CD14-positive monocyte (primary cell): Measurements from ENCODE around the gene HCAR1. TPM values are rescaled to one million over a fixed set of nuclear protein-coding genes. Genes with fewer than 3 reads are reported as not detected.
A peak's percentile ranks its signal among the peaks of the same experiment; 100 is the strongest.

Source experiments
- DNase-seq, 3 donors: peaks; one replicate each; pipeline ENCODE4 v3.0.0-alpha.2; 2011 to 2022
- H2AFZ ChIP-seq: 2 replicates; pipeline ENCODE4 v1.6.0; 2012; ENCODE audit warnings: mild to moderate bottlenecking, low read depth, low read length, inconsistent platforms; ENCODE audit not compliant: insufficient read depth, poor library complexity, severe bottlenecking
- H3K27ac ChIP-seq, 2 donors: 1 replicate in 1 of 2; 2 replicates in 1 of 2; pipeline ENCODE4 v1.5.1; 2012 to 2013; ENCODE audit warnings: low read length in 2 of 2, control low read depth in 1 of 2, inconsistent platforms in 1 of 2, low read depth in 1 of 2, mild to moderate bottlenecking in 1 of 2
- H3K27me3 ChIP-seq, 2 donors: one replicate each; pipeline versions ENCODE4 v1.6.0 to v1.6.1; 2011 to 2013; ENCODE audit warnings: low read length in 2 of 2; ENCODE audit not compliant: control insufficient read depth in 2 of 2, insufficient read depth in 2 of 2
- H3K36me3 ChIP-seq, 2 donors: replicated peaks in 1 of 2; 1 replicate in 1 of 2; 2 replicates in 1 of 2; pipeline versions ENCODE4 v1.5.1 to v1.6.1; 2012 to 2013; ENCODE audit warnings: low read length in 2 of 2, control low read depth in 1 of 2, inconsistent platforms in 1 of 2, mild to moderate bottlenecking in 1 of 2; ENCODE audit not compliant: insufficient read depth in 2 of 2, control insufficient read depth in 1 of 2
- H3K4me1 ChIP-seq, 2 donors: 1 replicate in 1 of 2; 2 replicates in 1 of 2; pipeline versions ENCODE4 v1.5.1 to v1.6.1; 2012 to 2013; ENCODE audit warnings: low read length in 2 of 2, control low read depth in 1 of 2, inconsistent platforms in 1 of 2, mild to moderate bottlenecking in 1 of 2, moderate library complexity in 1 of 2; ENCODE audit not compliant: insufficient read depth in 2 of 2, control insufficient read depth in 1 of 2
- H3K4me2 ChIP-seq: replicated peaks from 2 replicates; pipeline ENCODE3; 2012; ENCODE audit warnings: low read length, moderate library complexity, mild to moderate bottlenecking; ENCODE audit not compliant: poor library complexity, severe bottlenecking; ENCODE audit errors: extremely low read depth
- H3K4me3 ChIP-seq, 3 experiments: fragments of 200-600 bp in 1 of 3; sonication (generic) in 1 of 3; replicated peaks in 1 of 3; 1 replicate in 2 of 3; 2 replicates in 1 of 3; pipeline ENCODE4 v1.5.1; 2011 to 2013; ENCODE audit warnings: low read length in 3 of 3, mild to moderate bottlenecking in 3 of 3, control low read depth in 2 of 3, low read depth in 2 of 3, inconsistent platforms in 1 of 3, moderate library complexity in 1 of 3
- H3K79me2 ChIP-seq: 2 replicates; pipeline ENCODE4 v1.6.0; 2012; ENCODE audit warnings: mild to moderate bottlenecking, control low read depth, inconsistent platforms, low read length, moderate library complexity; ENCODE audit not compliant: insufficient read depth
- H3K9ac ChIP-seq: 2 replicates; pipeline ENCODE4 v1.6.0; 2017; ENCODE audit warnings: low read length, mild to moderate bottlenecking; ENCODE audit not compliant: insufficient read depth, poor library complexity, severe bottlenecking
- H3K9me3 ChIP-seq, 2 donors: replicated peaks in 1 of 2; 1 replicate in 1 of 2; 2 replicates in 1 of 2; pipeline versions ENCODE4 v1.5.1 to v1.6.1; 2012 to 2013; ENCODE audit warnings: low read length in 2 of 2, control low read depth in 1 of 2; ENCODE audit not compliant: control insufficient read depth in 1 of 2, insufficient read depth in 1 of 2
- H4K20me1 ChIP-seq: 2 replicates; pipeline ENCODE4 v1.6.0; 2012; ENCODE audit warnings: mild to moderate bottlenecking, low read length, control low read depth, moderate library complexity; ENCODE audit not compliant: insufficient read depth
- H3K27ac Mint-ChIP-seq, 7 donors: one replicate each; pipeline ENCODE4 v1.8.0; 2020; ENCODE audit warnings: mild to moderate bottlenecking in 7 of 7, mixed read lengths in 7 of 7, moderate library complexity in 6 of 7, inconsistent platforms in 2 of 7
- H3K27me3 Mint-ChIP-seq, 3 donors: one replicate each; pipeline ENCODE4 v1.8.0; 2021 to 2022; ENCODE audit warnings: low read depth in 3 of 3, mild to moderate bottlenecking in 3 of 3, mixed read lengths in 3 of 3, moderate library complexity in 3 of 3, inconsistent platforms in 1 of 3
- H3K36me3 Mint-ChIP-seq, 2 donors: one replicate each; pipeline ENCODE4 v1.8.0; 2020; ENCODE audit warnings: mixed read lengths in 2 of 2, inconsistent platforms in 1 of 2, mild to moderate bottlenecking in 1 of 2
- H3K4me1 Mint-ChIP-seq: one replicate; pipeline ENCODE4 v1.8.0; 2020; ENCODE audit warnings: mild to moderate bottlenecking, mixed read lengths
- H3K4me3 Mint-ChIP-seq, 2 donors: one replicate each; pipeline ENCODE4 v1.8.0; 2020; ENCODE audit warnings: mild to moderate bottlenecking in 2 of 2, mixed read lengths in 2 of 2, moderate library complexity in 1 of 2
- H3K9me3 Mint-ChIP-seq, 7 donors: one replicate each; pipeline ENCODE4 v1.8.0; 2020 to 2022; ENCODE audit warnings: mixed read lengths in 7 of 7, mild to moderate bottlenecking in 6 of 7, moderate library complexity in 6 of 7, inconsistent platforms in 2 of 7
- WGBS: methylation state at CpG from one replicate; pipeline ENCODE4 v1.1.5; 2013; ENCODE audit warnings: missing lambda C conversion rate; ENCODE audit not compliant: insufficient coverage; 5-methylcytosine and 5-hydroxymethylcytosine counted together
- intact Hi-C, 2 donors: fragments of 100-400 bp; cut with micrococcal nuclease; formaldehyde crosslinking; loops; one replicate each; pipeline versions ENCODE4 v1.15.0 to v1.15.1; 2023
- polyA plus RNA-seq, 3 donors: library from polyadenylated mRNA; depleted of rRNA in 1 of 3; unstranded in 2 of 3; stranded (reverse) in 1 of 3; fragments of 300-500 nt in 2 of 3; fragments of >200 nt in 1 of 3; fragmentation: Illumina TruSeq in 2 of 3; gene quantifications; 1 replicate in 2 of 3; 2 replicates in 1 of 3; pipeline ENCODE4 v1.2.3, GENCODE V29; 2012 to 2021
- TF ChIP-seq, protein P1 (sequence below): fragments of 200-600 bp; IDR thresholded peaks from one replicate; pipeline ENCODE4 v1.8.0; 2022; ENCODE audit warnings: antibody characterized with exemption, mild to moderate bottlenecking

The HCAR1 gene
- polyA plus RNA-seq, 3 donors = not detected

DNA sequence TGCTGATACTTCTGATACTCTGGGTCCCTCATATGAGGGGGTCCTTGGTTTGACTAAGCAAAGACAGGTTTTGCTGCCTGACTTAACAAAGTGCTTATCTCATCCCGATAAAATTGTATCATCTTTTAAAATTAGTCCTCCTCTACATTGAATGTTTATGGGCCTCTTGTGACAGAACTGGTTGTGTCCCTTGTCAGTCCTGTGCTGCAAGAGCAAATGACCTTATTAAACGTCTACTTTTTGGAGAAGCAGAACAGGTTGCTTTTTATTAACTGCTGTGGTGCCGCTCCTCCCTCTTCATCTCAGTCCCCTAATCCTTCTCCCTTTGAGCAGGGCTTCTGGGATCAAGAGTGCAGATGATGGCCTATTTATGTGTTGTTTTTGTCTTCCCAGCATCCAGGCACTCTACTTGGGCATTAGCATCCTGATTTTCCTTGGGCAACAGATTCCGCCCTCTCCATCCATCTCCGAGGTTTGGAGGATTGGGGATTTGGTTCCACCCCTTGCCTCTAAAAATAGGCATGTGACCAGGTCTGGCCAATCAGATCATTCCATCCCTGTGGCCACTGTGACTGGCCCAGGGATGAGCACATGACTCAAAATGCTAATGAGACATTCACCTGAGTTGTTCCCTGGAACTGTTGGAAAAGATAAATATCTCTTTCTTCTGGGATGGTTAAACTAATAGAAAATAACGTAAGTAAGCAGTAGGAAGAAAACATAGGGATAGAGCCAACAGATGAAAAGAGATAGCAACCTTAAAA, 19.1 kb upstream of the HCAR1 start:
- Histone ChIP-seq H3K4me3 (no peak overlapping the region), H3K9ac (no peak overlapping the region), H3K36me3 (peaks cover 4 to 11% of the 10 kb centered on the region in 2 donors), H3K27ac (no peak overlapping the region), H3K4me2 (no peak overlapping the region), H3K79me2 (peaks cover 18% of the 10 kb centered on the region), H3K9me3 (no peaks in the 10 kb centered on the region), H3K27me3 (no peaks in the 10 kb centered on the region), H3K4me1 (peaks cover 27 to 34% of the 10 kb centered on the region in 2 donors), H4K20me1 (no peaks in the 10 kb centered on the region), H2AFZ (no peak overlapping the region)
- Mint-ChIP-seq H3K27me3 (peaks cover 0 to 3% (median 0%) of the 10 kb centered on the region in 3 donors), H3K4me3 (no peak overlapping the region), H3K9me3 (peaks cover 0 to 5% (median 0%) of the 10 kb centered on the region in 7 donors), H3K4me1 (peaks cover 33% of the 10 kb centered on the region), H3K36me3 (peaks cover 9 to 10% of the 10 kb centered on the region in 2 donors), H3K27ac (peak overlapping the region in 4 of 7 donors; percentile 20 to 63 (median 39))
- no peak for DNase-seq
- intact Hi-C loops = loop anchor here in 1 of 2 donors (10.0 kb wide), 1 partner anchor 225 kb away; the partner anchor contains the start of genes KNTC1 and RSRC2
- TF ChIP-seq, protein P1, sequence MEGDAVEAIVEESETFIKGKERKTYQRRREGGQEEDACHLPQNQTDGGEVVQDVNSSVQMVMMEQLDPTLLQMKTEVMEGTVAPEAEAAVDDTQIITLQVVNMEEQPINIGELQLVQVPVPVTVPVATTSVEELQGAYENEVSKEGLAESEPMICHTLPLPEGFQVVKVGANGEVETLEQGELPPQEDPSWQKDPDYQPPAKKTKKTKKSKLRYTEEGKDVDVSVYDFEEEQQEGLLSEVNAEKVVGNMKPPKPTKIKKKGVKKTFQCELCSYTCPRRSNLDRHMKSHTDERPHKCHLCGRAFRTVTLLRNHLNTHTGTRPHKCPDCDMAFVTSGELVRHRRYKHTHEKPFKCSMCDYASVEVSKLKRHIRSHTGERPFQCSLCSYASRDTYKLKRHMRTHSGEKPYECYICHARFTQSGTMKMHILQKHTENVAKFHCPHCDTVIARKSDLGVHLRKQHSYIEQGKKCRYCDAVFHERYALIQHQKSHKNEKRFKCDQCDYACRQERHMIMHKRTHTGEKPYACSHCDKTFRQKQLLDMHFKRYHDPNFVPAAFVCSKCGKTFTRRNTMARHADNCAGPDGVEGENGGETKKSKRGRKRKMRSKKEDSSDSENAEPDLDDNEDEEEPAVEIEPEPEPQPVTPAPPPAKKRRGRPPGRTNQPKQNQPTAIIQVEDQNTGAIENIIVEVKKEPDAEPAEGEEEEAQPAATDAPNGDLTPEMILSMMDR = no peak
- WGBS = 100% methylated on average over 2 of the region's 6 CpGs

DNA sequence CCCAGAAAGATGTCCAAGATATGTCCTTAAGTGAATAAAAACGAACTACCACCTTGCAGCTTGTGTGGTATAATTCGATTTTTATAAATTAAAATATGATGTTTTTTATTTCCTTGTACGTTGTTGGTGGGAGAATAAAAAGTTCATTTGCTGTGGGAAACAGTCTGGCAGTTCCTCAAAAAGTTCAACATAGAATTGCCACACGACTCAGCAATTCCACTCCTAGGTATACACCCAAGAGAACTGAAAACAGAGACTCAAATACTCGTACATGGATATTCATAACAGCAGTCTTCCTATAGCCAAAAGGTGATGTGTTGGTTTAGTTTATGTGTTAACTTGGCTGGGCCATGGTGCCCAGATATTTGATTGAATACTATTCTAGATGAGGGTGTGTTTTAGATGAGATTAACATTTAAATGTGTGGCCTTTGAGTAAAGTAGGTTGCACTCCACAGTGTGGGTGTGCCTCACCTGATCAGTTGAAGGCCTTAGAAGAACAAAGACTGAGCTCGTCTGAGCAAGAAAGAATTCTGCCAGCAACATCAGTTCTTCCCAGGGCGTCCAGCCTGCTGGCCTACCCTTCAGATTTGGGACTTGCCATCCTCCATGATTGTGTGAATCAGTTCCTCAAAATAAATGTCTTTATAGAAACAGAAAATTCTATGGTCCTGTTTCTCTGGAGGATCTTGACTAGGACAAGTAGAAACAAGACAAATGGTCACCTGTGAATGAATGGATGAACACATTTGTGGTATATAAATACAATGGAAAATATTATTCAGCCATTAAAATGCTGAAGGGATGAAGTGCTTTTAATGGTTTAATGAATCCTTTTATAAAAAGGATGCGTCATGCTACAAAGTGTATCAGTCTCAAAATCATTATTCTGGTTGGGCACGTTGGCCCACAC, 16.8 kb upstream of the HCAR1 start:
- peaks cover 0 to 3% (median 0%) of the 10 kb centered on the region in 3 donors for H3K27me3 Mint-ChIP-seq
- no peak overlapping the region for H3K9ac ChIP-seq
- H2AFZ ChIP-seq = no peak overlapping the region
- peaks cover 44 to 47% of the 10 kb centered on the region in 2 donors for H3K4me1 ChIP-seq
- H3K79me2 ChIP-seq = no peaks in the 10 kb centered on the region
- DNase-seq = peak; percentile 43 to 60 (median 56)
- H3K4me1 Mint-ChIP-seq = peaks cover 38% of the 10 kb centered on the region
- no peaks in the 10 kb centered on the region for H3K36me3 Mint-ChIP-seq
- no peaks in the 10 kb centered on the region for H4K20me1 ChIP-seq
- H3K4me3 Mint-ChIP-seq = no peak overlapping the region
- H3K27me3 ChIP-seq = no peaks in the 10 kb centered on the region
- intact Hi-C loops = no loop called here
- H3K27ac ChIP-seq = peak overlapping the region; percentile 38 to 56
- no peaks in the 10 kb centered on the region for H3K36me3 ChIP-seq
- peak overlapping the region; percentile 40 to 85 (median 78) for H3K27ac Mint-ChIP-seq
- WGBS = 100% methylated on average over 2 of the region's 9 CpGs
- H3K4me2 ChIP-seq = no peak overlapping the region
- H3K9me3 Mint-ChIP-seq = peaks cover 0 to 7% (median 0%) of the 10 kb centered on the region in 7 donors
- no peak overlapping the region for H3K4me3 ChIP-seq
- H3K9me3 ChIP-seq = no peaks in the 10 kb centered on the region
- TF ChIP-seq, protein P1 = no peak
